Erythroblast (primary cell): ENCODE measurements around the gene ASCL2.

Experiments
- DNase-seq, 2 experiments: peaks; one replicate each; lab custom pipeline; 2025; lab: John Stamatoyannopoulos, UW
- GATA1 ChIP-seq: IDR thresholded peaks from 2 replicates; pipeline ENCODE4 v1.6.1; 2011; ENCODE audit warnings: low read depth, mild to moderate bottlenecking, control low read depth, low read length, moderate library complexity
- POLR2A ChIP-seq: IDR thresholded peaks from 2 replicates; pipeline ENCODE4 v1.6.1; 2011; ENCODE audit warnings: mild to moderate bottlenecking, low read length

The ASCL2 gene

DNA sequence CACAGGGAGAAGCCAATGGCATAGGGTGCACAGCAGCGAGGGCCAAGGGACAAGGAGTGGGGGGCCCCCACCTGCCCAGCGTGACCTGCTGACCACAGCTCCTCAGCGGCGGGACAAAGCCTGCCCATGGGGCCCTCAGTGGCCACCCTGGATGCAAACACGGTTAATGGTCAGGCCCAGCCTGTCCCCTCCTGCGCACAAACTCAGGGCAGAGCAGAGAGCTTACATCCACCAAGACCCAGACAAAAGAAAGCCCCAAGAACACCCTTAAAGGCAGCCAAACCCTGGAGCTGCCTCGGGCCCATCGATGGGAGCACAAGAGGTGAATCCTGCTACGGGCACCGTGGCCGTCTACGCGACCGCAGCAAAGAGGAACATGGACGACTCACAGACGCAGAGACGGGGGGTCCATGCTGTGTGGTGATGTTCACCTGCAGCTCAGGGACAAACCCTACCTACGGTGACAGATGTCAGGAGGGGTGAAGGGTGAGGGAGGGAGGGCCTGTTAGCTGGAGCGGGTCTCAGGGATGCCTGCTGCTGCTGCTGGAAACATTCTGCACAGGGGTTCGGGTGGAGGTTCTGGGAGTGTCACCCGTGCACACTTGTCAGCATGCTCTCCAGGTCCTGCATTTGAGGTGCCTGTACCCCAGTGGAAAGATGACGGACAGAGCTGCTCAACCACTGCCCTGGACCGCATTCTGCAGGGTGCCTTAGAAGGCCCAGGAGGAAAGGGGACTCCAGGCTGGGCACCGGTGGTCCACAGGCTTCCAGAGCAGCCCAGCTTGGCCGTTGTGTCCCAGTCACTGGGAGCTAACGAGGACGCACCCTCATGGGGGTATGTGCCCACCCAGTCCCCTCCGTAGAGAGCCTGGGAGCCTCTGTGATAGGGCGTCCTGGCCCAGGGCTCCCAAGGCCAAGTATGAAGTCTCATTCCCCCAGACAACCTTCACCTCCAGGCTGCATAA, 11.6 kb downstream of the ASCL2 start:
- no peak for DNase-seq
- TF ChIP-seq POLR2A, result no peak
- TF ChIP-seq GATA1, result no peak

- TF ChIP-seq POLR2A (no peak), GATA1 (no peak)
- DNase-seq, result no peak
These were observed 13.3 kb downstream of the ASCL2 start for GRCh38 chr11:2256951-2257700.

GRCh38 chr11:2256293-2256913, 14.0 kb downstream of the ASCL2 start:
- TF ChIP-seq POLR2A, result no peak
- no peak for TF ChIP-seq GATA1
- no peak for DNase-seq

- TF ChIP-seq GATA1 (no peak), POLR2A (no peak)
- no peak for DNase-seq
These were observed 18.4 kb downstream of the ASCL2 start for GRCh38 chr11:2252018-2252417.

- no peak for DNase-seq
- TF ChIP-seq POLR2A, result no peak
- TF ChIP-seq GATA1, result no peak
These were observed 19.2 kb downstream of the ASCL2 start for GRCh38 chr11:2251138-2251537.

DNA sequence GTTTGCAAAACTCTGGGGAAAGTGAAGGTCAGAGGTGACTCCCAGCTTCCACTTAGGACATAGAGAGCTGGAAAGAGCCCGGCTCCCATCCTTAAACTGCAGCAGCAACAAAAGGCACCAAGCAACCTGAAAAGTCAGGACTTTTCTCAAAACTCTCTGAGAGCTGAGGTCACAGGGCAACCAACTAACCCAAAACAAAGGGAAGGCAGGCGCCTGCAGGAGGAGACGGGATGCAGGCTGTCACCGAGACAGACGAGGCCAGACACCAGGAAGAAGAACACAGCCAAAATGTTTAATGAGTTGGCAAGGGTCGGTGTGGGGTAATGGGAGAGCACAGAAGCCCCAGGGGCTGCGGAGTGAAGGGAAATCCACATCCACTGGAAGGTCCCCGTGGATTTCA, 19.9 kb downstream of the ASCL2 start:
- TF ChIP-seq GATA1 (no peak), POLR2A (no peak)
- DNase-seq, result no peak

DNA sequence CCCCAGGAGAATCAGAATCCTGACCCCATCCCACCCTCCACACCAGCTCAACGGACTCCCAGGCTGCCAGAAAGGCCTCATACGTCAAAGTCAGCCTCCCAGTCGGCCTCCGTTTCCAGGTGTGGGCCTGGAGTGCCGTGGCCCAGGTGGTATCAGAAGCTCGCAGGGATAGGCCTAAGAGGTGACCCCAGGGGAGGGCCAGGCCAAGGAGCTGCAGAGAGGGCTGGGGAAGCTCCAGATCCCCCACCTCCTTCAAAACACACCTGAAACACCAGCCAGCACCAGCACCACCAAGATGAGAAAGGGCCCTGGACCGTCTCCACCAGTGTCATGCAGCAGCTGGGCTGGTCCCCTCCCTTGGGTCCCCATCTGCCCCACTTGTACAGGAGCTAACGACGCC, 20.3 kb downstream of the ASCL2 start:
- DNase-seq, result no peak
- TF ChIP-seq POLR2A (no peak), GATA1 (no peak)

DNA sequence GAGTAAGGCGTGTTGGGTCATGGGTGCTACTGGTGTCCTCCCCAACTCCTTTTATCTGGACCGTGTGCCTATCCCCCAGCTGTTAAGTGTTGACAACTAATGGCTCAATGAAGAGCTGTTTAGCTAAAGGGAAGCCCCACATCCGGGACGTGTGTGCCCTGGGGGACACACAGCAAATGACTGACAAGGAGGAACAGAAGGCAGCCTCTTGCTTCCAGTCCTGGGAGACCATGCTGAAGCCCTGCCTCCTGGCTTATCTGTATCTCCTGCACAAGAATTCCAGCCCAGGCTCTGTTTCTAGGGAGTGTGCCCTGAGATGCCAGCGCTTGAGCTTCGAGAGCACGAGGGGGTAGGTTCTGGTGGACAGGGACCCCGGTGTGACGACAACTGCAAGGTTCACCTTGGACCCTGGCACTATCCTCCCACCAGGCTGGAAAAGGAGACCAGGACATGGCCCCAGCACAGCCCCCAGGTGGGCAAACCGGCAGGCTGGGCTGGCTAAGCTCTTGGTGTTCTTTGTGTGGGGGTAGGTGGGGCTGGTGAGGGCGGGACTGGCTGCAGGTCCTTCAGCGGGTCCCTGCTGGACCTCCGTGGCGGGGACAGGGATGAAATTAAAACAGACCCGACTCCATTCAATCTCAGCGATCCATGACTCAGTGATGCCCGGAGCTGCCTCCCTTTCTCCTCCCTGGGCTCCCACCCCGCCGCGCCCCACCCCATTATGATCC, 21.0 kb downstream of the ASCL2 start:
- no peak for DNase-seq
- no peak for TF ChIP-seq GATA1
- no peak for TF ChIP-seq POLR2A

GRCh38 chr11:2248762-2249161, 21.6 kb downstream of the ASCL2 start:
- no peak for DNase-seq
- TF ChIP-seq POLR2A (no peak), GATA1 (no peak)

DNA sequence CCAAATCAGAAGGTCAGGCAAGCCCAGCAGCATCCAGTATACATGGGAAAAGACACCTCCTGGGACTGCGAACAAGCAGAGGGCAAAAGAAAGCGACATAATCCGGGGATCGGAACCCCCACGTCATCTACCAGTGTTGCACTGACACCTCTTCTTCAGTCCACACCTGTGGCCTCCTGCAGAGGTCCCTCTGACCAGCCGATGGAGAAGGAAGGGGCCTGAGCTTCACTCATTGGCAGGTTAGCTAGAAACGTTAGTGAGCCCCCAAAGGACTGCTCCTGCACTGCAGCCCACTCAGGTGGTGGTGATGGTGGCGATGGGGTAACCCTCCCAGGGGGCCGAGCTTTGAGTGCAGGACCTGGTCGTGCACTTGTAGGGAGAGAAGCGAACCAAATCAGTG, 22.1 kb downstream of the ASCL2 start:
- DNase-seq, result no peak
- TF ChIP-seq GATA1 (no peak), POLR2A (no peak)

DNA sequence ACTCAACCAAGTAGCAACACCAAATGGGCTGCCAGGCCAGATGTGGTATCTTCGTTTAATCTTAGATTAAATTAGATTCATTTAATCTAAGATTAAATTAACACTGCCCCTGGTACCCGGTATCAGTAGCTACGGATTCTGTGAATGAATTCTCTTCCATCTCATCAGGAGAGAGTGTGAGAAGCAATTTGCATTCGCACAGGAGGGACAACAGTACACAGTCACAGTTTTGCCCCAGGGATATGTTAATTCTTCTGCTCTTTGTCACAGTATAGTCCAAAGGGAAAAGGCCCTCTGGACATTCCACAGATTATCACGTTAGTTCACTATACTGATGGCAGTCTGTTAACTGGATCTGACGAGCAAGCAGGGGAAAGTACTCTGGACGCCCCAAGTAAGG, 22.9 kb downstream of the ASCL2 start:
- no peak for TF ChIP-seq POLR2A
- TF ChIP-seq GATA1, result no peak
- no peak for DNase-seq

DNA sequence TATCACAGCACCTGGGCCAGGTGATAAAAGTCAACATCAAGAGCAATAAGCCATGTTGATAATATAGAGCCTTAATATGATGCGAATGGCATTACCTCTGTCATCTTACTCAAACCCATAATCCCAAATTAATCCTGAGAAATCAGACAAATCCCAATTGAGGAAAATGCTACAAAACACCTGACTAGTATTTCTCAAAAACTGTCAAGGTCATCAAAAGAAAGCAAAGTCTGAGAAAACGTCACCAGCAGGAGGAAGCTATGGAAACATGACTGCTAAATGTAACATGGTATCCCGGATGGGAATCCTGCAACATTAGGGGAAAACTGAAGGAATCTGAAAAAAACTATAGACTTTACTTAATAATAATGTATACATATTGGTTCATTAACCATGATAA, 29.6 kb downstream of the ASCL2 start:
- TF ChIP-seq POLR2A (no peak), GATA1 (no peak)
- no peak for DNase-seq
